Measurements from ENCODE around the gene MED15. TPM values are rescaled to one million over a fixed set of nuclear protein-coding genes. Genes with fewer than 3 reads are reported as not detected.

MED15 gene
- total and polyA plus RNA-seq, 2 of the 4 experiments (the other 2 are of a cell fraction) = 19.0 to 68.8 TPM

DNA sequence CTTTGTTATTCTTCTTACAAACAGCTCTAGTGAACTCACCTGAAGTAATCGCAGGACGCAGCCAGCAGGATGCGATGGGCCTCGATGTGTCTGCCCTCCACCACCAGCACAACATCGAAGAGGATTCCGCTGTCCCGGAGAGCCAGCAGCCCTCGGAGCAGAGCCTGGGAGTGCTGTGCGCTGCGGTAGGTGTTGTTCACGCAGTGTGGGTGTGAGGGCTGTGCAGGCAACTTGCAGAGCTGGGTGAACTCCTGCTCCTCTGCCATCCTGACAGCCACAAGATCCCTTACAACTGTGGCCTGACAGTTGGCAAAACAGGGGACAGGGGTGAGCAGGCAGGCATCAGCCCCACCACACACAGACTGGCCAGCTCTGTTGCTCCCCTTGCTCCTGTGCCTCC lies 18.5 kb upstream of the MED15 start:
- TF ChIP-seq NFE2L2 (IDR thresholded peaks at IDR 0.05; ENCODE audit: low read depth, low read length) = no peak
- no peak for TF ChIP-seq SMC3 (IDR thresholded peaks at IDR 0.05; ENCODE audit: low read depth, low read length)
- no peak for TF ChIP-seq MAZ (IDR thresholded peaks at IDR 0.05; ENCODE audit: borderline replicate concordance, low read depth, low read length)
- no peak for TF ChIP-seq RFX5 (IDR thresholded peaks at IDR 0.05; ENCODE audit: low read depth, low read length)
- TF ChIP-seq RCOR1 (IDR thresholded peaks at IDR 0.05; ENCODE audit: insufficient replicate concordance, low read length) = no peak
- no peak for TF ChIP-seq CHD1 (IDR thresholded peaks at IDR 0.05; ENCODE audit: low read depth, low read length)
- TF ChIP-seq CEBPB (IDR thresholded peaks at IDR 0.05; ENCODE audit: low read depth, low read length) = no peak
- TF ChIP-seq POLR2A (IDR thresholded peaks at IDR 0.05; ENCODE audit: low read depth, low read length) = no peak
- no peak for TF ChIP-seq MAFK (IDR thresholded peaks at IDR 0.05; ENCODE audit: low read depth, low read length)
- TF ChIP-seq, protein P1, sequence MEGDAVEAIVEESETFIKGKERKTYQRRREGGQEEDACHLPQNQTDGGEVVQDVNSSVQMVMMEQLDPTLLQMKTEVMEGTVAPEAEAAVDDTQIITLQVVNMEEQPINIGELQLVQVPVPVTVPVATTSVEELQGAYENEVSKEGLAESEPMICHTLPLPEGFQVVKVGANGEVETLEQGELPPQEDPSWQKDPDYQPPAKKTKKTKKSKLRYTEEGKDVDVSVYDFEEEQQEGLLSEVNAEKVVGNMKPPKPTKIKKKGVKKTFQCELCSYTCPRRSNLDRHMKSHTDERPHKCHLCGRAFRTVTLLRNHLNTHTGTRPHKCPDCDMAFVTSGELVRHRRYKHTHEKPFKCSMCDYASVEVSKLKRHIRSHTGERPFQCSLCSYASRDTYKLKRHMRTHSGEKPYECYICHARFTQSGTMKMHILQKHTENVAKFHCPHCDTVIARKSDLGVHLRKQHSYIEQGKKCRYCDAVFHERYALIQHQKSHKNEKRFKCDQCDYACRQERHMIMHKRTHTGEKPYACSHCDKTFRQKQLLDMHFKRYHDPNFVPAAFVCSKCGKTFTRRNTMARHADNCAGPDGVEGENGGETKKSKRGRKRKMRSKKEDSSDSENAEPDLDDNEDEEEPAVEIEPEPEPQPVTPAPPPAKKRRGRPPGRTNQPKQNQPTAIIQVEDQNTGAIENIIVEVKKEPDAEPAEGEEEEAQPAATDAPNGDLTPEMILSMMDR (conservative IDR thresholded peaks at IDR 0.05; ENCODE audit: low read depth, low read length) = no peak
- no peak for TF ChIP-seq FOS (IDR thresholded peaks at IDR 0.05; ENCODE audit: low read depth, low read length)
- no peak for TF ChIP-seq MXI1 (IDR thresholded peaks at IDR 0.05; ENCODE audit: borderline replicate concordance, low read depth, low read length)
- TF ChIP-seq BHLHE40 (IDR thresholded peaks at IDR 0.05; ENCODE audit: low read depth, low read length) = no peak
- TF ChIP-seq, protein P2, sequence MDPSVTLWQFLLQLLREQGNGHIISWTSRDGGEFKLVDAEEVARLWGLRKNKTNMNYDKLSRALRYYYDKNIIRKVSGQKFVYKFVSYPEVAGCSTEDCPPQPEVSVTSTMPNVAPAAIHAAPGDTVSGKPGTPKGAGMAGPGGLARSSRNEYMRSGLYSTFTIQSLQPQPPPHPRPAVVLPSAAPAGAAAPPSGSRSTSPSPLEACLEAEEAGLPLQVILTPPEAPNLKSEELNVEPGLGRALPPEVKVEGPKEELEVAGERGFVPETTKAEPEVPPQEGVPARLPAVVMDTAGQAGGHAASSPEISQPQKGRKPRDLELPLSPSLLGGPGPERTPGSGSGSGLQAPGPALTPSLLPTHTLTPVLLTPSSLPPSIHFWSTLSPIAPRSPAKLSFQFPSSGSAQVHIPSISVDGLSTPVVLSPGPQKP (IDR thresholded peaks at IDR 0.05; ENCODE audit: borderline replicate concordance, low read depth, low read length) = no peak
- TF ChIP-seq RAD21 (IDR thresholded peaks at IDR 0.05; ENCODE audit: low read length) = no peak
- TF ChIP-seq, protein P3, sequence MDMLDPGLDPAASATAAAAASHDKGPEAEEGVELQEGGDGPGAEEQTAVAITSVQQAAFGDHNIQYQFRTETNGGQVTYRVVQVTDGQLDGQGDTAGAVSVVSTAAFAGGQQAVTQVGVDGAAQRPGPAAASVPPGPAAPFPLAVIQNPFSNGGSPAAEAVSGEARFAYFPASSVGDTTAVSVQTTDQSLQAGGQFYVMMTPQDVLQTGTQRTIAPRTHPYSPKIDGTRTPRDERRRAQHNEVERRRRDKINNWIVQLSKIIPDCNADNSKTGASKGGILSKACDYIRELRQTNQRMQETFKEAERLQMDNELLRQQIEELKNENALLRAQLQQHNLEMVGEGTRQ (IDR thresholded peaks at IDR 0.05; ENCODE audit: low read depth, low read length) = no peak
- WGBS, 2 experiments (ENCODE audit: extremely low coverage in 2 of 2, insufficient read length in 1 of 2) = no CpG with 5 or more reads among the region's 11 CpGs
- Histone ChIP-seq H3K23ac (ENCODE audit: low read depth, low read length) (no peak overlapping the region), H2AK5ac (ENCODE audit: low read depth, low read length) (no peak overlapping the region), H2BK20ac (ENCODE audit: low read depth, low read length) (no peak overlapping the region), H3K36me3 (ENCODE audit: control insufficient read depth, insufficient read depth, low read length) (peaks cover 9% of the 10 kb centered on the region), H2AK9ac (replicated peaks; ENCODE audit: low read depth, low read length, poor library complexity) (no peak overlapping the region), H4K8ac (ENCODE audit: low read depth in 2 of 2, low read length in 2 of 2) (no peak overlapping the region), H3K18ac (ENCODE audit: low read depth, low read length) (no peak overlapping the region), H3K79me1 (ENCODE audit: low read depth in 1 of 2, low read length in 2 of 2) (peaks cover 61 to 84% of the 10 kb centered on the region in 2 experiments), H3K27me3 (ENCODE audit: control insufficient read depth, insufficient read depth, low read length) (no peaks in the 10 kb centered on the region), H3K4ac (ENCODE audit: low read depth, low read length) (no peak overlapping the region), H4K20me1 (ENCODE audit: insufficient read depth, low read length) (peaks cover 44% of the 10 kb centered on the region), H3K9me1 (ENCODE audit: insufficient read depth, low read length) (peaks cover 20% of the 10 kb centered on the region), H3K4me3 (ENCODE audit: insufficient read depth, low read depth, low read length) (no peak overlapping the region), H2AFZ (replicated peaks; ENCODE audit: low read length, poor library complexity) (no peak overlapping the region), H3K14ac (replicated peaks; ENCODE audit: low read depth, low read length) (no peak overlapping the region), H3K27ac (ENCODE audit: insufficient read depth, low read length) (no peak overlapping the region), H3K9ac (ENCODE audit: low read depth, low read length) (no peak overlapping the region), H3K9me3 (ENCODE audit: control insufficient read depth, insufficient read depth, low read length) (no peaks in the 10 kb centered on the region), H3K4me2 (ENCODE audit: low read depth, low read length) (no peak overlapping the region), H2BK5ac (ENCODE audit: low read depth, low read length, poor library complexity, severe bottlenecking) (no peak overlapping the region), H3K56ac (ENCODE audit: extremely low read depth, insufficient read depth, low read length) (no peak overlapping the region), H2BK15ac (ENCODE audit: low read depth, low read length) (no peak overlapping the region), H2BK120ac (ENCODE audit: low read depth, low read length) (no peak overlapping the region), H4K91ac (ENCODE audit: insufficient read depth, low read depth, low read length) (no peak overlapping the region), H4K5ac (ENCODE audit: low read depth, low read length) (no peak overlapping the region), H3K4me1 (ENCODE audit: control insufficient read depth, insufficient read depth, low read length) (peaks cover 1% of the 10 kb centered on the region; the same call in 1 of the 2 replicates)
- BruUV-seq (replicated peaks) = no TSS peak
- ChIA-PET POLR2A (ENCODE audit: unreplicated experiment) (no interaction called here), CTCF (no interaction called here)
- ATAC-seq (ENCODE audit: low read depth) = no peak
- dilution Hi-C loops (cut with HindIII; ENCODE audit: low sequenced_read_pairs, unreplicated experiment) = no loop called here
- intact Hi-C loops (cut with micrococcal nuclease) = no loop called here
- no peak for DNase-seq
- in situ Hi-C loops (cut with MboI; ENCODE audit: low sequenced_read_pairs) = no loop called here

Data from IMR-90 (cell line).